PFSK-1 (cell line): ENCODE measurements around the gene MRAS.

Experiments used
- FOXP2 ChIP-seq: optimal IDR thresholded peaks from 2 replicates; pipeline ENCODE3; 2011; ENCODE audit warnings: borderline replicate concordance, control low read depth, inconsistent platforms; ENCODE audit not compliant: insufficient read depth; ENCODE audit errors: extremely low read length, extremely low read depth
- POLR2AphosphoS5 ChIP-seq: IDR thresholded peaks from 2 replicates; pipeline ENCODE4 v1.6.1; 2012; ENCODE audit warnings: low read depth, mild to moderate bottlenecking, control low read depth, low read length, moderate library complexity
- REST ChIP-seq, 2 experiments: IDR thresholded peaks; 2 replicates each; pipeline versions ENCODE4 v1.6.1 to v1.8.0; 2011 to 2012; ENCODE audit warnings: low read depth in 2 of 2, low read length in 2 of 2, control low read depth in 1 of 2, inconsistent platforms in 1 of 2, mild to moderate bottlenecking in 1 of 2, moderate library complexity in 1 of 2; ENCODE audit not compliant: insufficient read depth in 1 of 2
- SIN3A ChIP-seq: IDR thresholded peaks from 2 replicates; pipeline ENCODE4 v1.6.1; 2012; ENCODE audit warnings: mild to moderate bottlenecking, low read length, moderate library complexity, borderline replicate concordance; ENCODE audit not compliant: insufficient read depth
- TAF1 ChIP-seq: IDR thresholded peaks from 2 replicates; pipeline ENCODE4 v1.6.1; 2012; ENCODE audit warnings: low read length, control low read depth, borderline replicate concordance; ENCODE audit not compliant: insufficient read depth

The MRAS gene

DNA sequence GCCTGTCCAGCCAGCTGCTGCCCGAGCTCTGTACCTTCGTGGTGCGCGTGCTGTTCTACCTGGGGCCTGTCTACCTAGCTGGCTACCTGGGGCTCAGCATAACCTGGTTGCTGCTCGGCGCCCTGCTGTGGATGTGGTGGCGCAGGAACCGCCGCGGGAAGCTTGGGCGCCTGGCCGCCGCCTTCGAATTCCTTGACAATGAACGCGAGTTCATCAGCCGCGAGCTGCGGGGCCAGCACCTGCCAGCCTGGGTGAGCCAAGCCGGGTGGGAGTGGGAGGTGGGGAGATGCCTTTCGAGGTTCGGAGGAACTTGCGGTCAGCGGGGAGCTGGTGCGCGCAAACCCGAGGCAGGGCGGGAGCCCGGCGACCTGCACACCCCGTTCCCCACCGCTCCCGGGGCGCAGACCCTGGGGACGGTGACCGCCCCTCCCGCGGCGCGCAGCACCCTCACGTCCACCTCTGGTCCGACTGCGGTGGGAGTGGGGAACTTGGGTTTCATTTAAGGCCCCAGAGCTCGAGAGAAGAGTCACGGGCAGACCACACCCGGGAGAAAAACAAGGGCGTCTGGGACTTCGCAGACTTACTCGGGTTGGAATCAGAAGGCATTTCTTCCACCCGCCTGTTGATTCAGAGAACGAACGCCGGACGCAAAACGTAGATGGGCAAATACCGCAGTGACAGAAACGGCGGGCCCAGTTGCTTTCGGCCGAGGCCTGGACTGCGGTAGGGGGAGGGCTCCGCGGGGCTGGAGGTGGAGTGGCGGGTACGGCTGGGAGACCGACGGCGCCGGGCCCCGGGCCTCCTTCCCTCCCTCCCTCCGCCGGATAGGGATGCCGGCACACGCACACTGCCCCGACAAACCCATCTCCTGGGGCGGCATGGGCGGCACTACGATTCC is 86.7 kb downstream of the MRAS start:
- no peak for TF ChIP-seq POLR2AphosphoS5
- TF ChIP-seq SIN3A: no peak
- TF ChIP-seq REST (IDR thresholded peaks at IDR 0.05; ENCODE audit: insufficient read depth in 1 of 2, low read depth in 2 of 2, low read length in 2 of 2): no peak
- no peak for TF ChIP-seq FOXP2
- no peak for TF ChIP-seq TAF1

DNA sequence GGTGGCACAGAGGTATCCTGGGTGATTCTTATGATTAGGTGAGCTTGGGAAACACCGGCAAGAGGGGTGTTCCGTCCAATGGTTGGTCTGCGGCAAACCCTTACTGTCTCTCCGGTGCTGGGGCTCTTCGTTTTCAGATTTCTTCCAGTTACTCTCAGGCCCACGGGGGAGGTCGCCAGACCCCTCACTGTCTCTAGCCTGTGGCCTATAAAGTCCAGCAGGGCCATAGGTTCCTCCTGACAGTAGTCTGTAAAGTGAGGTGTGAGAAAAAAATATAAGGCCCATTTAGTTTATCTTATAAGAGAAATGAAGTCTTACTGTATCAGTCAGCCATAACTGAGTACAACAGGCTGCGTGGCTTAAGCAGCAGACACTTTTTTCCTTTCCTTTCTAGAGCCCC is 87.5 kb downstream of the MRAS start:
- TF ChIP-seq POLR2AphosphoS5 (no peak), FOXP2 (no peak), TAF1 (no peak), SIN3A (no peak), REST (IDR thresholded peaks at IDR 0.05; ENCODE audit: insufficient read depth in 1 of 2, low read depth in 2 of 2, low read length in 2 of 2) (no peak)

- TF ChIP-seq SIN3A (no peak), TAF1 (no peak), FOXP2 (no peak), POLR2AphosphoS5 (no peak)
These were observed 88.9 kb downstream of the MRAS start for GRCh38 chr3:138437281-138437680.

- TF ChIP-seq SIN3A: no peak
- no peak for TF ChIP-seq POLR2AphosphoS5
- no peak for TF ChIP-seq REST (IDR thresholded peaks at IDR 0.05; ENCODE audit: insufficient read depth in 1 of 2, low read depth in 2 of 2, low read length in 2 of 2)
- TF ChIP-seq TAF1: no peak
- TF ChIP-seq FOXP2: no peak
These were observed 90.5 kb downstream of the MRAS start for GRCh38 chr3:138438896-138439295.

DNA sequence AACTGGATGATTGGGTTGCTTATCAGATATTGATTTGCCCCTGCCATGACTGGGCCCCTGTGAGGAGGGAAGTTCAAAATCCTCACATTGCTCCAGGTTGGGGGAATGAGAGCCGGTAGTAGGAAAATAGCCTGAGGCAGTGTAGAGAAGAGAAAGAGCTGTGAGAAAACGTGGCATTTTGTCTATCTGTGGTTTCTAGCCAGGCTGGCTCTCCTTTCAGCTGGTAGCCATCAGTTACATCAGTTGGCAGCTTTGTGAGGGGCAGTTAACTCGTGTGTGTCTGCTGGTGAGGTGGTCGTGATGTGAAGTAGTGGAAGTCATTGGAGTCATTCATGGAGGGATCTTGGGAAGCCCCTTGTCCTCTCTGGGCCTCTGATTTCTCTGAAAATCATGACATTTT is 91.3 kb downstream of the MRAS start:
- no peak for TF ChIP-seq REST (IDR thresholded peaks at IDR 0.05; ENCODE audit: insufficient read depth in 1 of 2, low read depth in 2 of 2, low read length in 2 of 2)
- no peak for TF ChIP-seq POLR2AphosphoS5
- no peak for TF ChIP-seq TAF1
- TF ChIP-seq SIN3A: no peak
- TF ChIP-seq FOXP2: no peak
